K562 (cell line): ENCODE measurements around the gene C1orf74. TPM values are rescaled to one million over a fixed set of nuclear protein-coding genes. Genes with fewer than 3 reads are reported as not detected.

Experiments used
- ATAC-seq: fragments of 200-7000 bp; cut with Tn5 transposase; 3 replicates; pipeline ENCODE4 v1.9.1; 2020; ENCODE audit warnings: moderate library complexity
- BruUV-seq: library from RNA; stranded (reverse); fragments of 400-500 nt; replicated peaks from 2 replicates; lab custom pipeline; 2021; lab: Mats Ljungman, UMichigan
- CTCF ChIA-PET: fragments of 300-600 bp; formaldehyde crosslinking; extraction: SDS; loops from one replicate; lab custom pipeline; 2021; ENCODE audit warnings: low intra/inter-chr PET ratio; lab: Yijun Ruan, JAX
- POLR2A ChIA-PET: fragments of 300-600, 350-650 bp; sonication (Branson Sonifier 250); formaldehyde crosslinking; extraction: SDS; loops from one replicate; lab custom pipeline; 2021; ENCODE audit warnings: antibody characterized with exemption, inconsistent platforms; lab: Yijun Ruan, JAX
- DNase-seq, 4 experiments: peaks; one replicate each; pipeline versions ENCODE4 v3.0.0 to v3.0.0-alpha.2; 2011 to 2018; ENCODE audit warnings: low spot score in 3 of 4, mixed read lengths in 3 of 4; ENCODE audit errors: extremely low read depth in 1 of 4
- FAIRE-seq: peaks from 2 replicates; lab custom pipeline; 2011; peaks lifted over from hg19 to GRCh38; lab: Jason Lieb, UNC
- H2AFZ ChIP-seq: 2 replicates; pipeline ENCODE4 v1.6.0; 2011; ENCODE audit warnings: low read depth, low read length, control low read depth, inconsistent platforms
- H3K27ac ChIP-seq: fragments of 200-600 bp; 3 replicates; pipeline ENCODE4 v1.8.0; 2011; ENCODE audit warnings: low read depth, mild to moderate bottlenecking, control low read depth, inconsistent platforms, low read length, moderate library complexity, mixed read lengths; ENCODE audit errors: extremely low read depth
- H3K27me3 ChIP-seq, 2 experiments: fragments of 300-600 bp in 1 of 2; 2 replicates in 1 of 2; 3 replicates in 1 of 2; pipeline versions ENCODE4 v1.6.0 to v1.8.0; 2011; ENCODE audit warnings: inconsistent platforms in 2 of 2, low read length in 2 of 2, mild to moderate bottlenecking in 1 of 2, mixed read lengths in 1 of 2, moderate library complexity in 1 of 2; ENCODE audit not compliant: control insufficient read depth in 2 of 2, insufficient read depth in 2 of 2
- H3K36me3 ChIP-seq: fragments of 300-600 bp; 3 replicates; pipeline ENCODE4 v1.8.0; 2011; ENCODE audit warnings: mild to moderate bottlenecking, low read length, inconsistent platforms; ENCODE audit not compliant: control insufficient read depth, insufficient read depth
- H3K4me1 ChIP-seq, 2 experiments: fragments of 200-600 bp in 1 of 2; replicated peaks in 1 of 2; 2 replicates in 1 of 2; 3 replicates in 1 of 2; pipeline versions ENCODE4 v1.5.1 to v1.8.0; 2011; ENCODE audit warnings: inconsistent platforms in 2 of 2, low read length in 2 of 2, mild to moderate bottlenecking in 1 of 2, mixed read lengths in 1 of 2, moderate library complexity in 1 of 2; ENCODE audit not compliant: control insufficient read depth in 2 of 2, insufficient read depth in 2 of 2
- H3K4me2 ChIP-seq: 2 replicates; pipeline ENCODE4 v1.6.1; 2011; ENCODE audit warnings: low read length, control low read depth, inconsistent platforms, mixed read lengths; ENCODE audit not compliant: insufficient read depth
- H3K4me3 ChIP-seq: fragments of 200-600 bp; sonication (generic), shearing (Covaris generic); 2 replicates; pipeline ENCODE4 v1.5.1; 2016; ENCODE audit warnings: control low read depth, inconsistent platforms
- H3K79me2 ChIP-seq: fragments of 200-600 bp; 3 replicates; pipeline ENCODE4 v1.8.0; 2011; ENCODE audit warnings: low read length, inconsistent platforms; ENCODE audit not compliant: control insufficient read depth, insufficient read depth
- H3K9ac ChIP-seq, 2 experiments: 2 replicates each; pipeline versions ENCODE4 v1.6.0 to v1.6.1; 2011; ENCODE audit warnings: low read depth in 2 of 2, low read length in 2 of 2, control low read depth in 1 of 2, inconsistent platforms in 1 of 2, mild to moderate bottlenecking in 1 of 2, mixed read lengths in 1 of 2; ENCODE audit not compliant: insufficient read depth in 1 of 2
- H3K9me1 ChIP-seq: one replicate; pipeline ENCODE4 v1.6.0; 2011; ENCODE audit warnings: inconsistent platforms, mild to moderate bottlenecking, low read length, moderate library complexity; ENCODE audit not compliant: control insufficient read depth, insufficient read depth
- H3K9me3 ChIP-seq: replicated peaks from 2 replicates; pipeline ENCODE4 v1.5.1; 2011; ENCODE audit warnings: low read depth, low read length, inconsistent platforms; ENCODE audit not compliant: control insufficient read depth, insufficient read depth
- H4K20me1 ChIP-seq: replicated peaks from 2 replicates; pipeline ENCODE4 v1.6.1; 2011; ENCODE audit warnings: low read length, inconsistent platforms, mixed read lengths; ENCODE audit not compliant: control insufficient read depth, insufficient read depth
- BRCA1 ChIP-seq, 2 experiments: fragments of 450-650 bp in 1 of 2; sonication (generic) in 1 of 2; formaldehyde crosslinking in 1 of 2; IDR thresholded peaks; 2 replicates each; pipeline versions ENCODE4 v1.5.0 to v1.6.1; 2017 to 2020; ENCODE audit warnings: mild to moderate bottlenecking in 1 of 2, missing genetic modification reagents in 1 of 2
- IRF2 ChIP-seq: sonication (generic); formaldehyde crosslinking; IDR thresholded peaks from 2 replicates; pipeline ENCODE4 v1.8.1; 2022; ENCODE audit warnings: mild to moderate bottlenecking, missing genetic modification reagents
- KDM2B ChIP-seq: fragments of 250-450 bp; sonication (Bioruptor Pico); IDR thresholded peaks from 2 replicates; pipeline ENCODE4 v1.8.0; 2021; ENCODE audit warnings: mild to moderate bottlenecking, moderate library complexity
- L3MBTL2 ChIP-seq: fragments of 450-650 bp; IDR thresholded peaks from 2 replicates; pipeline ENCODE4 v1.6.1; 2016; ENCODE audit warnings: mild to moderate bottlenecking, moderate library complexity
- NFRKB ChIP-seq: fragments of 450-650 bp; IDR thresholded peaks from 2 replicates; pipeline ENCODE4 v1.6.1; 2016; ENCODE audit warnings: low read depth
- NFYB ChIP-seq: IDR thresholded peaks from 2 replicates; pipeline ENCODE4 v1.6.1; 2011; ENCODE audit warnings: mild to moderate bottlenecking, moderate library complexity; ENCODE audit not compliant: insufficient read length; ENCODE audit errors: extremely low read depth
- ZBTB26 ChIP-seq: fragments of 450-650 bp; formaldehyde crosslinking; IDR thresholded peaks from 2 replicates; pipeline ENCODE4 v1.4.0; 2022; ENCODE audit warnings: missing genetic modification characterization
- ZNF239 ChIP-seq: fragments of 250-450 bp; sonication (Bioruptor Pico); IDR thresholded peaks from 2 replicates; pipeline ENCODE4 v1.4.0; 2020; ENCODE audit warnings: mild to moderate bottlenecking
- WGBS: fragments of 100-300 bp; shearing (Covaris generic); methylation state at CpG from one replicate; pipeline ENCODE4 v1.1.6; 2016; ENCODE audit warnings: low coverage, mixed read lengths; ENCODE audit not compliant: insufficient coverage; ENCODE audit errors: missing lambda C conversion rate; 5-methylcytosine and 5-hydroxymethylcytosine counted together
- in situ Hi-C: fragments of 300-500 bp; cut with MboI; formaldehyde crosslinking; loops from 4 replicates; pipeline ENCODE4 v1.15.0; 2018; ENCODE audit warnings: inconsistent platforms, mixed read lengths
- intact Hi-C: fragments of 100-400 bp; cut with micrococcal nuclease; formaldehyde crosslinking; loops from 2 replicates; pipeline ENCODE4 v1.14.2; 2022
- polyA plus RNA-seq, 8 experiments: library from polyadenylated mRNA; depleted of rRNA in 4 of 8; stranded (reverse) in 5 of 8; unstranded in 3 of 8; fragments of >200 nt; fragmentation: Nextera tagmentation in 2 of 8; fragmentation: Illumina TruSeq in 1 of 8; extraction: Ambion mirVana in 2 of 8; extraction: Trizol in 1 of 8; gene quantifications; 2 replicates each; pipeline versions ENCODE4 v1.2.1 to v1.2.3, GENCODE V29; 2011 to 2014; ENCODE audit warnings: inconsistent platforms in 1 of 8, missing spikeins in 1 of 8
- total RNA-seq, 7 experiments: library from RNA; depleted of rRNA in 6 of 7; stranded (reverse); fragments of >200 nt in 6 of 7; fragmentation: Illumina TruSeq in 2 of 7; extraction: Trizol in 2 of 7; gene quantifications; 2 replicates each; pipeline versions ENCODE4 v1.2.1 to v1.2.3, GENCODE V29; 2011 to 2021; ENCODE audit warnings: low replicate concordance in 1 of 7
- TF ChIP-seq, protein P1 (sequence below): sonication (generic); formaldehyde crosslinking; IDR thresholded peaks from 2 replicates; pipeline ENCODE4 v1.4.0; 2020; ENCODE audit warnings: mild to moderate bottlenecking, missing genetic modification reagents
- TF ChIP-seq, protein P2 (sequence below): fragments of 250-450 bp; sonication (Bioruptor Pico); IDR thresholded peaks from 2 replicates; pipeline ENCODE4 v1.5.0; 2021; ENCODE audit warnings: mild to moderate bottlenecking, borderline replicate concordance
- TF ChIP-seq, protein P3 (sequence below): fragments of 450-650 bp; IDR thresholded peaks from 2 replicates; pipeline ENCODE4 v1.6.1; 2016; ENCODE audit warnings: antibody characterized with exemption

C1orf74 gene
- total and polyA plus RNA-seq, 9 of the 15 experiments (the other 6 are each of a cell fraction or from before 2014, with no cell fraction given), result 4.0 to 7.6 (median 5.7) TPM

GRCh38 chr1:209748620-209749019 lies 35.7 kb downstream of the C1orf74 start:
- ATAC-seq (no peak), FAIRE-seq (no peak), DNase-seq (no peak)
- Histone ChIP-seq H3K27me3 (peaks cover 12 to 13% of the 10 kb centered on the region in 2 experiments), H3K27ac (no peak overlapping the region), H3K4me1 (peaks cover 5 to 7% of the 10 kb centered on the region in 2 experiments; a peak in 4 of 5 replicates), H3K9ac (no peak overlapping the region), H3K4me3 (no peak overlapping the region), H3K36me3 (no peaks in the 10 kb centered on the region), H3K79me2 (no peaks in the 10 kb centered on the region), H3K9me1 (no peaks in the 10 kb centered on the region), H3K4me2 (no peak overlapping the region), H3K9me3 (no peaks in the 10 kb centered on the region), H2AFZ (no peak overlapping the region), H4K20me1 (no peaks in the 10 kb centered on the region)
- WGBS, result 7% methylated on average over 4 of the region's 4 CpGs
- in situ Hi-C loops (no loop called here), intact Hi-C loops (loop anchor here (1.0 to 10.0 kb wide), 2 partner anchors 101 to 144 kb away; no protein-coding TSS in a partner anchor)
- POLR2A ChIA-PET, result interaction anchor here (1.0 to 1.1 kb wide), 2 partner anchors 12 to 66 kb away, joined by 3 to 4 read pairs; no protein-coding TSS in a partner anchor
- CTCF ChIA-PET, result interaction anchor here (0.6 to 3.2 kb wide), 6 partner anchors 56 to 178 kb away, joined by 3 to 22 read pairs (median 6); no protein-coding TSS in a partner anchor
- no TSS peak for BruUV-seq
- TF ChIP-seq ZBTB26 (CRISPR knock-in tag), result no peak
- no peak for TF ChIP-seq NFYB
- TF ChIP-seq, protein P1, sequence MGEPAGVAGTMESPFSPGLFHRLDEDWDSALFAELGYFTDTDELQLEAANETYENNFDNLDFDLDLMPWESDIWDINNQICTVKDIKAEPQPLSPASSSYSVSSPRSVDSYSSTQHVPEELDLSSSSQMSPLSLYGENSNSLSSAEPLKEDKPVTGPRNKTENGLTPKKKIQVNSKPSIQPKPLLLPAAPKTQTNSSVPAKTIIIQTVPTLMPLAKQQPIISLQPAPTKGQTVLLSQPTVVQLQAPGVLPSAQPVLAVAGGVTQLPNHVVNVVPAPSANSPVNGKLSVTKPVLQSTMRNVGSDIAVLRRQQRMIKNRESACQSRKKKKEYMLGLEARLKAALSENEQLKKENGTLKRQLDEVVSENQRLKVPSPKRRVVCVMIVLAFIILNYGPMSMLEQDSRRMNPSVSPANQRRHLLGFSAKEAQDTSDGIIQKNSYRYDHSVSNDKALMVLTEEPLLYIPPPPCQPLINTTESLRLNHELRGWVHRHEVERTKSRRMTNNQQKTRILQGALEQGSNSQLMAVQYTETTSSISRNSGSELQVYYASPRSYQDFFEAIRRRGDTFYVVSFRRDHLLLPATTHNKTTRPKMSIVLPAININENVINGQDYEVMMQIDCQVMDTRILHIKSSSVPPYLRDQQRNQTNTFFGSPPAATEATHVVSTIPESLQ (CRISPR knock-in tag), result no peak
- TF ChIP-seq IRF2, result no peak
- TF ChIP-seq, protein P2, sequence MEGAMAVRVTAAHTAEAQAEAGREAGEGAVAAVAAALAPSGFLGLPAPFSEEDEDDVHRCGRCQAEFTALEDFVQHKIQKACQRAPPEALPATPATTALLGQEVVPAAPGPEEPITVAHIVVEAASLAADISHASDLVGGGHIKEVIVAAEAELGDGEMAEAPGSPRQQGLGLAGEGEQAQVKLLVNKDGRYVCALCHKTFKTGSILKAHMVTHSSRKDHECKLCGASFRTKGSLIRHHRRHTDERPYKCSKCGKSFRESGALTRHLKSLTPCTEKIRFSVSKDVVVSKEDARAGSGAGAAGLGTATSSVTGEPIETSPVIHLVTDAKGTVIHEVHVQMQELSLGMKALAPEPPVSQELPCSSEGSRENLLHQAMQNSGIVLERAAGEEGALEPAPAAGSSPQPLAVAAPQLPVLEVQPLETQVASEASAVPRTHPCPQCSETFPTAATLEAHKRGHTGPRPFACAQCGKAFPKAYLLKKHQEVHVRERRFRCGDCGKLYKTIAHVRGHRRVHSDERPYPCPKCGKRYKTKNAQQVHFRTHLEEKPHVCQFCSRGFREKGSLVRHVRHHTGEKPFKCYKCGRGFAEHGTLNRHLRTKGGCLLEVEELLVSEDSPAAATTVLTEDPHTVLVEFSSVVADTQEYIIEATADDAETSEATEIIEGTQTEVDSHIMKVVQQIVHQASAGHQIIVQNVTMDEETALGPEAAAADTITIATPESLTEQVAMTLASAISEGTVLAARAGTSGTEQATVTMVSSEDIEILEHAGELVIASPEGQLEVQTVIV (CRISPR knock-in tag), result no peak
- no peak for TF ChIP-seq L3MBTL2
- no peak for TF ChIP-seq BRCA1 (IDR thresholded peaks at IDR 0.05)
- no peak for TF ChIP-seq BRCA1 (CRISPR knock-in tag; IDR thresholded peaks at IDR 0.05)
- no peak for TF ChIP-seq ZNF239 (CRISPR knock-in tag)
- TF ChIP-seq NFRKB, result no peak
- no peak for TF ChIP-seq KDM2B (CRISPR knock-in tag)
- TF ChIP-seq, protein P3, sequence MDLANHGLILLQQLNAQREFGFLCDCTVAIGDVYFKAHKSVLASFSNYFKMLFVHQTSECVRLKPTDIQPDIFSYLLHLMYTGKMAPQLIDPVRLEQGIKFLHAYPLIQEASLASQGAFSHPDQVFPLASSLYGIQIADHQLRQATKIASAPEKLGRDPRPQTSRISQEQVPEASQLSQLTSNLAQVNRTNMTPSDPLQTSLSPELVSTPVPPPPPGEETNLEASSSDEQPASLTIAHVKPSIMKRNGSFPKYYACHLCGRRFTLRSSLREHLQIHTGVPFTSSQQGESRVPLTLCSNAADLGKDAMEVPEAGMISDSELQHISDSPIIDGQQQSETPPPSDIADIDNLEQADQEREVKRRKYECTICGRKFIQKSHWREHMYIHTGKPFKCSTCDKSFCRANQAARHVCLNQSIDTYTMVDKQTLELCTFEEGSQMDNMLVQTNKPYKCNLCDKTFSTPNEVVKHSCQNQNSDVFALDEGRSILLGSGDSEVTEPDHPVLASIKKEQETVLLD, result no peak
